DOHH2 (cell line): Measurements from ENCODE around the gene WDR35.

Experiments used
- EZH2phosphoT487 ChIP-seq: fragments of 200-600 bp; sonication (generic); IDR thresholded peaks from 2 replicates; pipeline ENCODE4 v1.6.1; 2017; ENCODE audit warnings: borderline replicate concordance, mild to moderate bottlenecking, antibody characterized with exemption, low read length, moderate library complexity, mixed read lengths
- TF ChIP-seq, protein P1 (sequence below): fragments of 200-600 bp; sonication (generic); IDR thresholded peaks from one replicate; pipeline ENCODE4 v1.5.1; 2014; ENCODE audit warnings: antibody characterized with exemption, mild to moderate bottlenecking, low read depth, low read length; ENCODE audit not compliant: poor library complexity, severe bottlenecking

- TF ChIP-seq, protein P1, sequence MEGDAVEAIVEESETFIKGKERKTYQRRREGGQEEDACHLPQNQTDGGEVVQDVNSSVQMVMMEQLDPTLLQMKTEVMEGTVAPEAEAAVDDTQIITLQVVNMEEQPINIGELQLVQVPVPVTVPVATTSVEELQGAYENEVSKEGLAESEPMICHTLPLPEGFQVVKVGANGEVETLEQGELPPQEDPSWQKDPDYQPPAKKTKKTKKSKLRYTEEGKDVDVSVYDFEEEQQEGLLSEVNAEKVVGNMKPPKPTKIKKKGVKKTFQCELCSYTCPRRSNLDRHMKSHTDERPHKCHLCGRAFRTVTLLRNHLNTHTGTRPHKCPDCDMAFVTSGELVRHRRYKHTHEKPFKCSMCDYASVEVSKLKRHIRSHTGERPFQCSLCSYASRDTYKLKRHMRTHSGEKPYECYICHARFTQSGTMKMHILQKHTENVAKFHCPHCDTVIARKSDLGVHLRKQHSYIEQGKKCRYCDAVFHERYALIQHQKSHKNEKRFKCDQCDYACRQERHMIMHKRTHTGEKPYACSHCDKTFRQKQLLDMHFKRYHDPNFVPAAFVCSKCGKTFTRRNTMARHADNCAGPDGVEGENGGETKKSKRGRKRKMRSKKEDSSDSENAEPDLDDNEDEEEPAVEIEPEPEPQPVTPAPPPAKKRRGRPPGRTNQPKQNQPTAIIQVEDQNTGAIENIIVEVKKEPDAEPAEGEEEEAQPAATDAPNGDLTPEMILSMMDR: no peak
- no peak for TF ChIP-seq EZH2phosphoT487
Measured at GRCh38 chr2:19865151-19865550, 124.8 kb downstream of the WDR35 start.
